ENCODE results near the gene LRRTM4.

- no peak for TF ChIP-seq CTCF (IDR thresholded peaks at IDR 0.05; ENCODE audit: poor library complexity)
- no peak for TF ChIP-seq EZH2 (IDR thresholded peaks at IDR 0.05; ENCODE audit: borderline replicate concordance)
- TF ChIP-seq EZH2phosphoT487 (IDR thresholded peaks at IDR 0.05; ENCODE audit: low read depth, severe bottlenecking, unreplicated experiment) = no peak
Observed at GRCh38 chr2:77169426-77169825, 352.8 kb downstream of the LRRTM4 start.

All from hepatocyte (in vitro differentiated cells).